IMR-90 (cell line): ENCODE data around the gene IBA57. TPM values are rescaled to one million over a fixed set of nuclear protein-coding genes. Genes with fewer than 3 reads are reported as not detected.

Experiments
- ATAC-seq: fragments of 200-7000 bp; cut with Tn5 transposase; 2 replicates; pipeline ENCODE4 v1.9.1; 2020; ENCODE audit warnings: low read depth, mild to moderate bottlenecking, moderate library complexity
- BruUV-seq: library from RNA; stranded (reverse); fragments of 400-500 nt; replicated peaks from 2 replicates; lab custom pipeline; 2021; lab: Mats Ljungman, UMichigan
- CTCF ChIA-PET: fragments of 300-600 bp; formaldehyde crosslinking; extraction: SDS; loops from one replicate; lab custom pipeline; 2021; ENCODE audit warnings: antibody characterized with exemption; lab: Yijun Ruan, JAX
- POLR2A ChIA-PET: fragments of 300-600 bp; sonication (Branson Sonifier 250); formaldehyde crosslinking; loops from one replicate; lab custom pipeline; 2022; ENCODE audit warnings: antibody characterized with exemption; ENCODE audit not compliant: unreplicated experiment; lab: Charles Lee
- DNase-seq: peaks from one replicate; pipeline ENCODE4 v3.0.0; 2013
- H2AFZ ChIP-seq: replicated peaks from 2 replicates; pipeline ENCODE3; 2013; ENCODE audit warnings: low read length, mild to moderate bottlenecking; ENCODE audit not compliant: poor library complexity
- H2AK5ac ChIP-seq: 2 replicates; pipeline ENCODE4 v1.6.1; 2013; ENCODE audit warnings: low read depth, low read length, inconsistent platforms
- H2AK9ac ChIP-seq: replicated peaks from 2 replicates; pipeline ENCODE3; 2013; ENCODE audit warnings: mild to moderate bottlenecking, low read depth, low read length, moderate library complexity; ENCODE audit not compliant: poor library complexity
- H2BK120ac ChIP-seq: 2 replicates; pipeline ENCODE4 v1.6.1; 2013; ENCODE audit warnings: low read depth, low read length, inconsistent platforms
- H2BK15ac ChIP-seq: 3 replicates; pipeline ENCODE4 v1.6.1; 2013; ENCODE audit warnings: low read depth, low read length, inconsistent platforms
- H2BK20ac ChIP-seq: 2 replicates; pipeline ENCODE4 v1.6.1; 2013; ENCODE audit warnings: low read depth, mild to moderate bottlenecking, inconsistent platforms, low read length, moderate library complexity
- H2BK5ac ChIP-seq: 2 replicates; pipeline ENCODE4 v1.6.1; 2013; ENCODE audit warnings: mild to moderate bottlenecking, low read depth, low read length, inconsistent platforms; ENCODE audit not compliant: poor library complexity, severe bottlenecking
- H3K14ac ChIP-seq: replicated peaks from 2 replicates; pipeline ENCODE4 v1.6.1; 2013; ENCODE audit warnings: low read depth, low read length, inconsistent platforms
- H3K18ac ChIP-seq: 2 replicates; pipeline ENCODE4 v1.6.1; 2013; ENCODE audit warnings: low read depth, low read length, control low read depth
- H3K23ac ChIP-seq: 2 replicates; pipeline ENCODE4 v1.6.1; 2013; ENCODE audit warnings: low read depth, low read length, inconsistent platforms
- H3K27ac ChIP-seq: 2 replicates; pipeline ENCODE4 v1.5.1; 2013; ENCODE audit warnings: mild to moderate bottlenecking, control low read depth, low read length; ENCODE audit not compliant: insufficient read depth
- H3K27me3 ChIP-seq: 2 replicates; pipeline ENCODE4 v1.6.1; 2013; ENCODE audit warnings: low read length; ENCODE audit not compliant: control insufficient read depth, insufficient read depth
- H3K36me3 ChIP-seq: 2 replicates; pipeline ENCODE4 v1.6.1; 2013; ENCODE audit warnings: low read length, mixed read lengths; ENCODE audit not compliant: control insufficient read depth, insufficient read depth
- H3K4ac ChIP-seq: 2 replicates; pipeline ENCODE4 v1.6.1; 2013; ENCODE audit warnings: low read depth, low read length, inconsistent platforms
- H3K4me1 ChIP-seq: 2 replicates; pipeline ENCODE4 v1.6.1; 2013; ENCODE audit warnings: low read length, mixed read lengths; ENCODE audit not compliant: control insufficient read depth, insufficient read depth
- H3K4me2 ChIP-seq: 2 replicates; pipeline ENCODE4 v1.6.1; 2013; ENCODE audit warnings: low read depth, mild to moderate bottlenecking, control low read depth, low read length, moderate library complexity
- H3K4me3 ChIP-seq: 2 replicates; pipeline ENCODE4 v1.5.1; 2013; ENCODE audit warnings: low read depth, mild to moderate bottlenecking, control low read depth, low read length, moderate library complexity; ENCODE audit not compliant: insufficient read depth
- H3K56ac ChIP-seq: 2 replicates; pipeline ENCODE4 v1.6.1; 2013; ENCODE audit warnings: low read length, inconsistent platforms; ENCODE audit not compliant: insufficient read depth; ENCODE audit errors: extremely low read depth
- H3K79me1 ChIP-seq, 2 experiments: 2 replicates each; pipeline ENCODE4 v1.6.1; 2013; ENCODE audit warnings: low read length in 2 of 2, inconsistent platforms in 1 of 2, low read depth in 1 of 2
- H3K9ac ChIP-seq: 2 replicates; pipeline ENCODE4 v1.6.1; 2013; ENCODE audit warnings: low read depth, low read length, control low read depth
- H3K9me1 ChIP-seq: 2 replicates; pipeline ENCODE4 v1.6.1; 2013; ENCODE audit warnings: low read length, inconsistent platforms; ENCODE audit not compliant: insufficient read depth
- H3K9me3 ChIP-seq: 2 replicates; pipeline ENCODE4 v1.6.1; 2013; ENCODE audit warnings: low read length; ENCODE audit not compliant: control insufficient read depth, insufficient read depth
- H4K20me1 ChIP-seq: 2 replicates; pipeline ENCODE4 v1.6.1; 2013; ENCODE audit warnings: low read length, inconsistent platforms; ENCODE audit not compliant: insufficient read depth
- H4K5ac ChIP-seq: 2 replicates; pipeline ENCODE4 v1.6.1; 2013; ENCODE audit warnings: mild to moderate bottlenecking, low read depth, low read length, control low read depth
- H4K8ac ChIP-seq, 2 experiments: 2 replicates each; pipeline ENCODE4 v1.6.1; 2013; ENCODE audit warnings: low read depth in 2 of 2, low read length in 2 of 2, control low read depth in 1 of 2, inconsistent platforms in 1 of 2
- H4K91ac ChIP-seq: 2 replicates; pipeline ENCODE4 v1.6.1; 2013; ENCODE audit warnings: low read depth, low read length, inconsistent platforms; ENCODE audit not compliant: insufficient read depth
- BHLHE40 ChIP-seq: fragments of 150-350 bp; IDR thresholded peaks from 2 replicates; pipeline ENCODE4 v1.6.1; 2016; ENCODE audit warnings: mild to moderate bottlenecking, low read depth, low read length
- CEBPB ChIP-seq: IDR thresholded peaks from 2 replicates; pipeline ENCODE4 v1.6.1; 2012; ENCODE audit warnings: low read depth, low read length, improper control_type of control experiment
- WGBS, 2 experiments: methylation state at CpG; one replicate each; pipeline versions ENCODE4 v1.1.5 to v1.1.7; 2013; ENCODE audit warnings: missing lambda C conversion rate in 2 of 2; ENCODE audit not compliant: insufficient read length in 1 of 2; ENCODE audit errors: extremely low coverage in 2 of 2; 5-methylcytosine and 5-hydroxymethylcytosine counted together
- dilution Hi-C: fragments of 300-500 bp; cut with HindIII; formaldehyde crosslinking; loops from one replicate; pipeline ENCODE4 v1.14.3; 2018; ENCODE audit warnings: low sequenced_read_pairs; ENCODE audit not compliant: unreplicated experiment
- in situ Hi-C: fragments of 300-500 bp; cut with MboI; formaldehyde crosslinking; loops from 3 replicates; pipeline ENCODE4 v1.14.3; 2019; ENCODE audit warnings: low sequenced_read_pairs, inconsistent platforms, mixed read lengths
- intact Hi-C: fragments of 100-400 bp; cut with micrococcal nuclease; formaldehyde crosslinking; loops from 2 replicates; pipeline ENCODE4 v1.10.0; 2022
- polyA plus RNA-seq, 3 experiments: library from polyadenylated mRNA; depleted of rRNA; stranded (reverse); fragments of >200 nt; gene quantifications; 2 replicates each; pipeline ENCODE4 v1.2.3, GENCODE V29; 2012; ENCODE audit warnings: low replicate concordance in 1 of 3
- total RNA-seq: library from RNA; depleted of rRNA; stranded (reverse); fragments of >200 nt; gene quantifications from 2 replicates; pipeline ENCODE4 v1.2.3, GENCODE V29; 2012

Gene IBA57
- total and polyA plus RNA-seq, 2 of the 4 experiments (the other 2 are of a cell fraction), result 2.0 to 2.6 TPM

DNA sequence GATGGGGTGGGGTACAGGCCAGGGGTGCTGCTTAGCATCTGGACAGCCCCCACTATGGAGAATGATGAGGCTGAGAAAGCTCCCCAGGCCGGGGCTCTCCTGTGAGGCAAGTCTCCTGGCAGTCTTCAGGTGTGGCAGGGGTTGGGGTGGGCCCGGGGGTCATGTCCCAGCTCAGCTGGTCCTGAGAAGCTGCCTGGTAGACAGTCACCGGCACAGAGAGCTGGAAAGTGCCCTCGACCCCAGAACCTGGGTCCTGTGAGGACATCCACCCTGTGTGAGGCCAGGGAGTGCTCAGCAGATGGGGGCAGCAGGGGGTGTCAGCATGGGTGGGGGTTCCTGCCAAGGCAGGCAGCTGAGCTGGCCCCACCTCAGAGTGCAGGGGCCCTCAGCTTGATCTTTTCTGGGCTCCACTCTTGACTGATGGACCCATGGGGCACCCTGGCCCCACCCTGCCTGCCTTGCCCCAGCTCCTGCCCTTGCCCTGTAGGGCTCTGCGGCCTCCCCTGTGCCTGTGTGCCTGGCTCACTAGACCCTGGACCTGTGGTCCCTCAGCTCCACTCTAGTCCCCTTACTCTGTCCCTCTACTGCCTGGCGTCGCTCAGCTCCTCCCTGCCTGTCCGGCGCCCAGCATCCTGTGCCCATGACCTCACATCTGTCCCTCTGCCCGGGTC lies 5.8 kb downstream of the IBA57 start:
- POLR2A ChIA-PET, result no interaction called here

More for the DNA sequence above, 5.8 kb downstream of the IBA57 start:
- Histone ChIP-seq H3K4me1 (peaks cover 4% of the 10 kb centered on the region), H3K23ac (no peak overlapping the region), H3K36me3 (0 out of 2 replicates have a peak, but pooled peaks cover 6% of the 10 kb centered on the region), H3K4me3 (no peak overlapping the region), H3K27me3 (no peaks in the 10 kb centered on the region), H2BK15ac (no peak overlapping the region), H2BK20ac (no peak overlapping the region), H3K9ac (no peak overlapping the region), H3K14ac (no peak overlapping the region), H3K27ac (no peak overlapping the region), H3K79me1 (peaks cover 10 to 49% of the 10 kb centered on the region in 2 experiments), H4K5ac (no peak overlapping the region), H2AK9ac (no peak overlapping the region), H3K9me1 (no peaks in the 10 kb centered on the region), H4K8ac (no peak overlapping the region), H3K4ac (no peak overlapping the region), H3K18ac (no peak overlapping the region), H3K56ac (no peak overlapping the region), H3K4me2 (no peak overlapping the region), H2BK5ac (no peak overlapping the region), H4K20me1 (peaks cover 11% of the 10 kb centered on the region), H4K91ac (no peak overlapping the region), H3K9me3 (no peaks in the 10 kb centered on the region; the same call in 1 of the 2 replicates), H2AK5ac (no peak overlapping the region), H2BK120ac (no peak overlapping the region), H2AFZ (no peak overlapping the region)
- no CpG with 5 or more reads among the region's 10 CpGs for WGBS, 2 experiments
- in situ Hi-C loops, result no loop called here
- CTCF ChIA-PET, result no interaction called here
- BruUV-seq, result no TSS peak
- DNase-seq (no peak), ATAC-seq (no peak)
- intact Hi-C loops, result no loop called here
- TF ChIP-seq BHLHE40 (no peak), CEBPB (no peak)
- dilution Hi-C loops, result no loop called here
